ENCODE measurements around the gene ACAP3.
"Not testable (repeated sequence)": the region's sequence is repeated elsewhere in the genome, so short reads cannot be mapped to it uniquely, and the experiment has no call there.

ACAP3 gene

GRCh38 chr1:1260843-1261560 is 46.7 kb downstream of the ACAP3 start:
- no peak for DNase-seq

- no peak for DNase-seq
Measured at GRCh38 chr1:1259951-1260600, 47.7 kb downstream of the ACAP3 start.

GRCh38 chr1:1259540-1259939 is 48.2 kb downstream of the ACAP3 start:
- no peak for DNase-seq

- no peak for DNase-seq
Measured at GRCh38 chr1:1259119-1259488, 48.6 kb downstream of the ACAP3 start.

- DNase-seq: no peak
Measured at GRCh38 chr1:1256956-1257871, 50.5 kb downstream of the ACAP3 start.

DNA sequence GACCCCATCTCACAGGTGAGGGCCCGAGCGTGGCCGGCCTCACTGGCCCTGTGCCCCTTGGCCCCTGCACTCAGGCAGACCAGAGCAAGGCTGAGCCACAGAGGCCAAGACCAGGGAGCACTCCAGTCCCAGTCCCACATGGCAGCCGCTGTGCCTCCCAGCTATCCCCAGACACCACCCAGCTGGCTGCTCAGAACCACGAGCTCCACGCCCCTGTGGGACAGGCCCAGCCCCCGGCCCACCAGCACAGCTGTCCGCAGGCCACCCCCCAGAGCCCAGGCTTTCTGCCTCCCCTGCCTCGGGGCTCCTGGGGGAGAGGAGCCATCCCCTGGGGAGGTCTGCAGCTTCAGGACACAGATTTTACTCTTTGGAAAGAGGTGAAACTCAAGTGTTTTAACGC is 52.1 kb downstream of the ACAP3 start:
- DNase-seq: no peak

GRCh38 chr1:1255078-1255477 is 52.7 kb downstream of the ACAP3 start:
- DNase-seq: no peak

GRCh38 chr1:1254667-1254998 is 53.1 kb downstream of the ACAP3 start:
- no peak for DNase-seq

- no peak for DNase-seq
Measured at GRCh38 chr1:1253972-1254666, 53.6 kb downstream of the ACAP3 start.

DNA sequence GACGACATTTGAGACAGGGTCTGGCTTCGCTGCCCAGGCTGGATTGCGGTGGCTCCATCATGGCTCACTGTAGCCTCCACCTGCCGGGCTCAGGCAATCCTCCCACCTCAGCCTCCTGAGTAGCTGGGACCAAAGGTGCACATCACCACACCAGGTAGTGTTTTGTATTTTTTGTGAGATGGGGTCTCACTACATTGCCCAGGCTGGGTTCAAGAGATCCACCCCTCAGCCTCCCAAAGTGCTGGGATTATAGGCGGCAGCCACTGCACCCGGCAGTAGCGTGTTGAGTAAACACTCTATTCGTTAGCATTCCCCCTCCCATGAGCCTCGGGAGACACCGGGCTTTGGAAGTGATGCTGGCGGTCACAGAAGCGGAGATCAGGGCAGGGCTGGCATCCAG is 54.4 kb downstream of the ACAP3 start:
- DNase-seq: no peak

DNA sequence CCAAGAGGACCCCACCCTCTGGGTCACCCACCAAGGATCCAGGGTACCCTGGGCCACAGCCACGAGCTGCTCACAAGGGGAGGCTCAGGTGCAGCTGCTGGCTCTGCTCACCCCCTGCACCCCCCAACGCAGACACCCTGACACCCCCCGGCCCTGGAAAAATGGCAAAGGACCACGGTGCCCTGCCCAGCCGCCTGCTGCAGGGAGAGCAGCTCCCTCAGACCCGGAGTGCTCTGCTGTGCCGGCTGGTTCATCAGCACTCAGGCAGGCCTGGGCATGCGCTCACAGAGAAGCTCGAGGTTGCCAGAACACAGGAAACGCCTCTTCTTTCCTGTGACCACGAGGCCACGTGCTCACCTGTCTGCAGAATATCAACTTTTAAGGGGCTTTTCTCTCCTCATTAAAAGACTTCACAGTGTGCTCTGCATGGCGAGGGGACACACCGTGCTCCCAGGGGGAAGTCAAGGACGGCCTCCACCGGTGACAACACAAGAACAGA is 56.9 kb downstream of the ACAP3 start:
- DNase-seq: no peak

DNA sequence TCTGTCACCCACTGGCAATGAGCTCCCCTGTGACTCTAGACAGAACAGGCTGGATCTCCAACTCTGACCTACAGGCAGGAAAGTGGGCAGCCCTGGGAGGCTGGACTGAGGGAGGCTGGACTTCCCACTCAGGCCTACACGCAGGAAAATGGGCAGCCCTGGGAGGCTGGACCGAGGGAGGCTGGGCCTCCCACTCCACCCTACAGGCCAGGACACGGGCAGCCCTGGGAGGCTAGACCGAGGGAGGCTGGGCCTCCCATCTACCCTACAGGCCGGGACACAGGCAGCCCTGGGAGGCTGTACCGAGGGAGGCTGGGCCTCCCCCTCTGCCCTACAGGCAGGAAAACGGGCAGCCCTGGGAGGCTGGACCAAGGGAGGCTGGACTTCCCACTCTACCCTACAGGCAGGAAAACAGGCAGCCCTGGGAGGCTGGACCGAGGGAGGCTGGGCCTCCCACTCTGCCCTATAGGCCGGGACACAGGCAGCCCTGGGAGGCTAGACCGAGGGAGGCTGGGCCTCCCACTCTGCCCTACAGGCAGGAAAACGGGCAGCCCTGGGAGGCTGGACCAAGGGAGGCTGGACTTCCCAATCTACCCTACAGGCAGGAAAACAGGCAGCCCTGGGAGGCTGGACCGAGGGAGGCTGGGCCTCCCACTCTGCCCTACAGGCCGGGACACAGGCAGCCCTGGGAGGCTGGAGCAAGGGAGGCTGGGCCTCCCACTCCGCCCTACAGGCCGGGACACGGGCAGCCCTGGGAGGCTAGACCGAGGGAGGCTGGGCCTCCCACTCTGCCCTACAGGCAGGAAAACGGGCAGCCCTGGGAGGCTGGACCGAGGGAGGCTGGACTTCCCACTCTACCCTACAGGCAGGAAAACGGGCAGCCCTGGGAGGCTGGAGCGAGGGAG is 59.5 kb downstream of the ACAP3 start:
- not testable (repeated sequence) for DNase-seq

- DNase-seq: no peak
Measured at GRCh38 chr1:1247341-1247913, 60.3 kb downstream of the ACAP3 start.

GRCh38 chr1:1246577-1247340 is 61.0 kb downstream of the ACAP3 start, which contains the start of gene C1QTNF12:
C1QTNF12 (minus strand) TSS chr1:1246722; CDS start chr1:1246690, 32 bp downstream.
- DNase-seq: no peak

- no peak for DNase-seq
Measured at GRCh38 chr1:1245817-1246576, 61.7 kb downstream of the ACAP3 start.

- no peak for DNase-seq
Measured at GRCh38 chr1:1245178-1245816, 62.4 kb downstream of the ACAP3 start.

DNA sequence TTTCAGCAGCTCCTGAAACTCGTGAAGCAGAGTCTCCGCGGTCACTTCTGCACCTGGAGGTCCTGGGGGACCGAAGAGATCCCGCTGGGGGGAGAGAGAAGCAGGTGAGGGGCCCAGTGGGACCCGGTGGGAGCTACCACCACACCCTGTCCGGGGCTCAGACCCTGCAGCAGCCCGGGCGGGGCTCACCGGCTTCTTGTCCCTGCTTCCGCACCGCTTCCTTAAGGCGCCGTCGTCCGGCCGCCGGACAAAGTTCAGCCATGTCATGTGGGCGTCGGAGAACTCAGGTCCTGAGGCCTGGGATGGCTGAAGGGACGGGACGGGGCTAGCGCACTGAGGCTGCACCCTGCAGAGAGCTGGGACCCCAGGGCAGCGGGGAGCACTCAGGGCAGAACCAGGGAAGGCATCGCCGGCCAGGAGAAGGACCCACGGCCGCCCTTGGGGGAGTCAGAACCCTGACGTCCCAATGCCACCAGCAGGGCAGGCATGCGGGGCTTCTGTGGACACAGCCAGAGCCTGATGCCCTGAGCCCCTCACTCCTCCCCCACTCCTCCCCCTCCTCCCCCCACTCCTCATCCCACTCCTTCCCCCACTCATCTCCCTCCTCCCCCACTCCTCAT is 63.4 kb downstream of the ACAP3 start:
- DNase-seq: no peak

- no peak for DNase-seq
Measured at GRCh38 chr1:1243807-1244191, 63.9 kb downstream of the ACAP3 start.

GRCh38 chr1:1243266-1243660 is 64.5 kb downstream of the ACAP3 start:
- no peak for DNase-seq

Measured in NCI-H2227 treated with DMSO at 0.1 percent for 48 hours (cell line).